NCI-H1092 treated with DMSO at 0.1 percent for 48 hours (cell line): ENCODE data around the gene STYK1.

Experiments
- DNase-seq: peaks from one replicate; lab custom pipeline; 2025; lab: John Stamatoyannopoulos, UW

Gene STYK1

GRCh38 chr12:10673659-10674384 is at the start of gene STYK1:
Gene STYK1 (minus strand): TSS chr12:10674052. CDS start chr12:10634618, 39,434 bp downstream.
- DNase-seq = peak; percentile 41

- no peak for DNase-seq
Observed at GRCh38 chr12:10722905-10723746, 49.3 kb upstream of the STYK1 start, which contains the start of gene YBX3. Gene YBX3 (minus strand): TSS chr12:10723323. CDS start chr12:10723111, 212 bp downstream.

GRCh38 chr12:10722502-10722904 is 48.7 kb upstream of the STYK1 start:
- no peak for DNase-seq

- no peak for DNase-seq
Observed at GRCh38 chr12:10721651-10722501, 48.0 kb upstream of the STYK1 start.

GRCh38 chr12:10720974-10721650 is 47.3 kb upstream of the STYK1 start:
- no peak for DNase-seq

- DNase-seq = no peak
Observed at GRCh38 chr12:10719482-10719881, 45.6 kb upstream of the STYK1 start.

GRCh38 chr12:10718279-10718821 is 44.5 kb upstream of the STYK1 start:
- no peak for DNase-seq

GRCh38 chr12:10717410-10717809 is 43.6 kb upstream of the STYK1 start:
- no peak for DNase-seq

- DNase-seq = no peak
Observed at GRCh38 chr12:10716704-10717315, 43.0 kb upstream of the STYK1 start.

- no peak for DNase-seq
Observed at GRCh38 chr12:10716277-10716676, 42.4 kb upstream of the STYK1 start.

GRCh38 chr12:10715491-10715890 is 41.6 kb upstream of the STYK1 start:
- DNase-seq = no peak

- no peak for DNase-seq
Observed at GRCh38 chr12:10709808-10710207, 36.0 kb upstream of the STYK1 start.

- DNase-seq = no peak
Observed at GRCh38 chr12:10708862-10709261, 35.0 kb upstream of the STYK1 start.

GRCh38 chr12:10705655-10706054 is 31.8 kb upstream of the STYK1 start:
- DNase-seq = no peak

GRCh38 chr12:10701843-10702242 is 28.0 kb upstream of the STYK1 start:
- no peak for DNase-seq

- no peak for DNase-seq
Observed at GRCh38 chr12:10701131-10701681, 27.4 kb upstream of the STYK1 start.

- no peak for DNase-seq
Observed at GRCh38 chr12:10700581-10700980, 26.7 kb upstream of the STYK1 start.

- DNase-seq = no peak
Observed at GRCh38 chr12:10697862-10698261, 24.0 kb upstream of the STYK1 start.

- no peak for DNase-seq
Observed at GRCh38 chr12:10697156-10697555, 23.3 kb upstream of the STYK1 start.

GRCh38 chr12:10690906-10691305 is 17.1 kb upstream of the STYK1 start:
- no peak for DNase-seq

GRCh38 chr12:10689146-10689545 is 15.3 kb upstream of the STYK1 start:
- DNase-seq = no peak
